ENCODE measurements around the gene CD99. TPM values are rescaled to one million over a fixed set of nuclear protein-coding genes. Genes with fewer than 3 reads are reported as not detected.

CD99 gene
- total and polyA plus RNA-seq, 2 donors (not counting 3 experiments of a cell fraction or from before 2014, with no cell fraction given) = 364 to 654 TPM

DNA sequence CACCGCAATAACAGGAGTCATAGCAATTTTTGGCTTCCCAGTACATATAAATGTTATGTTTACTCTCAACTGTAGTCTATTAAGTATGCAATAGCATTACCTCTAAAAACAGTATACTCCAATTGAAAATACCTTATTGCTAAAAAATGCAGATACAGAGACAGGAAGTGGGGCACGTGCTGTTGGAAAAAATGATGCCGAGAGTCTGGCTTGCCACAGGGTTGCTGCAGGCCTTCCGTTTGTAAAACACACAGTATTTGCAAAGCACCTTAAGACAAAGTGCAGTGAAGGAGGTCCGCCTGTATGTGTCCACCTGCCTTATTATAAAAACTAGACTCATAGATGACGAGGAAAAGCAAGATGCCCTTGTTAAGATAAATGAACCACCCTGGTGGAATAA lies 23.5 kb downstream of the CD99 start:
- CTCF ChIA-PET = no interaction called here
- Histone ChIP-seq H3K4me2 (ENCODE audit: insufficient read depth, low read length) (no peak overlapping the region), H3K4me3 (replicated peaks in 1 of 3; ENCODE audit: insufficient read depth in 1 of 3, low read depth in 1 of 3, low read length in 3 of 3) (no peak overlapping the region), H3K9me3 (replicated peaks; ENCODE audit: control insufficient read depth, insufficient read depth, low read length) (no peaks in the 10 kb centered on the region), H3K36me3 (ENCODE audit: control insufficient read depth in 2 of 2, extremely low read depth in 1 of 2, insufficient read depth in 2 of 2, low read length in 2 of 2) (peaks cover 13 to 22% of the 10 kb centered on the region in 2 experiments), H3K27ac (ENCODE audit: insufficient read depth, low read depth, low read length) (no peak overlapping the region), H3K79me2 (ENCODE audit: control insufficient read depth, insufficient read depth, low read length) (peaks cover 48% of the 10 kb centered on the region), H3K9me1 (replicated peaks; ENCODE audit: control insufficient read depth, extremely low read depth, insufficient read depth, low read length) (no peaks in the 10 kb centered on the region), H3K9ac (replicated peaks; ENCODE audit: extremely low read depth, insufficient read depth, low read length) (no peak overlapping the region), H4K20me1 (replicated peaks; ENCODE audit: control insufficient read depth, extremely low read depth, insufficient read depth, low read length) (no peaks in the 10 kb centered on the region), H2AFZ (ENCODE audit: low read depth, low read length) (no peak overlapping the region), H3K27me3 (ENCODE audit: control insufficient read depth in 2 of 2, insufficient read depth in 2 of 2, low read length in 2 of 2) (no peaks in the 10 kb centered on the region), H3K4me1 (ENCODE audit: control insufficient read depth, extremely low read depth, insufficient read depth, low read length) (peaks cover 13% of the 10 kb centered on the region)
- FAIRE-seq (no peak), DNase-seq (ENCODE audit: low read depth, low spot score) (no peak)
- intact Hi-C loops (cut with micrococcal nuclease) (no loop called here), dilution Hi-C loops (cut with MboI; ENCODE audit: extremely low pct_ligation_motif_present, low sequenced_read_pairs) (no loop called here)
- no peak for TF ChIP-seq JUN (IDR thresholded peaks at IDR 0.05; ENCODE audit: borderline replicate concordance, insufficient read depth, insufficient read length, low read depth)
- no peak for TF ChIP-seq FOS (IDR thresholded peaks at IDR 0.05; ENCODE audit: borderline replicate concordance, insufficient read depth, low read length)
- no peak for TF ChIP-seq EZH2 (IDR thresholded peaks at IDR 0.05; ENCODE audit: borderline replicate concordance, low read depth, low read length, severe bottlenecking)
- TF ChIP-seq, protein P1, sequence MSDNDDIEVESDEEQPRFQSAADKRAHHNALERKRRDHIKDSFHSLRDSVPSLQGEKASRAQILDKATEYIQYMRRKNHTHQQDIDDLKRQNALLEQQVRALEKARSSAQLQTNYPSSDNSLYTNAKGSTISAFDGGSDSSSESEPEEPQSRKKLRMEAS (IDR thresholded peaks at IDR 0.05; ENCODE audit: insufficient read depth, insufficient read length) = no peak
- no peak for TF ChIP-seq MYC (IDR thresholded peaks at IDR 0.05; ENCODE audit: low read depth, low read length)
- TF ChIP-seq, protein P2, sequence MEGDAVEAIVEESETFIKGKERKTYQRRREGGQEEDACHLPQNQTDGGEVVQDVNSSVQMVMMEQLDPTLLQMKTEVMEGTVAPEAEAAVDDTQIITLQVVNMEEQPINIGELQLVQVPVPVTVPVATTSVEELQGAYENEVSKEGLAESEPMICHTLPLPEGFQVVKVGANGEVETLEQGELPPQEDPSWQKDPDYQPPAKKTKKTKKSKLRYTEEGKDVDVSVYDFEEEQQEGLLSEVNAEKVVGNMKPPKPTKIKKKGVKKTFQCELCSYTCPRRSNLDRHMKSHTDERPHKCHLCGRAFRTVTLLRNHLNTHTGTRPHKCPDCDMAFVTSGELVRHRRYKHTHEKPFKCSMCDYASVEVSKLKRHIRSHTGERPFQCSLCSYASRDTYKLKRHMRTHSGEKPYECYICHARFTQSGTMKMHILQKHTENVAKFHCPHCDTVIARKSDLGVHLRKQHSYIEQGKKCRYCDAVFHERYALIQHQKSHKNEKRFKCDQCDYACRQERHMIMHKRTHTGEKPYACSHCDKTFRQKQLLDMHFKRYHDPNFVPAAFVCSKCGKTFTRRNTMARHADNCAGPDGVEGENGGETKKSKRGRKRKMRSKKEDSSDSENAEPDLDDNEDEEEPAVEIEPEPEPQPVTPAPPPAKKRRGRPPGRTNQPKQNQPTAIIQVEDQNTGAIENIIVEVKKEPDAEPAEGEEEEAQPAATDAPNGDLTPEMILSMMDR (IDR thresholded peaks at IDR 0.05; ENCODE audit: extremely low read depth in 1 of 2, insufficient read depth in 1 of 2, low read depth in 1 of 2, low read length in 2 of 2) = no peak
- TF ChIP-seq POLR2AphosphoS5 (IDR thresholded peaks at IDR 0.05; ENCODE audit: insufficient read depth, low read depth, low read length) = no peak
- POLR2A ChIA-PET = no interaction called here
- BruUV-seq (replicated peaks) = no TSS peak

All from endothelial cell of umbilical vein (primary cell).